ENCODE results near the gene KRT33A. TPM values are rescaled to one million over a fixed set of nuclear protein-coding genes. Genes with fewer than 3 reads are reported as not detected.

KRT33A gene
- total and polyA plus RNA-seq, 2 of the 8 experiments (the other 6 are each of a cell fraction or from before 2014, with no cell fraction given), result not detected

DNA sequence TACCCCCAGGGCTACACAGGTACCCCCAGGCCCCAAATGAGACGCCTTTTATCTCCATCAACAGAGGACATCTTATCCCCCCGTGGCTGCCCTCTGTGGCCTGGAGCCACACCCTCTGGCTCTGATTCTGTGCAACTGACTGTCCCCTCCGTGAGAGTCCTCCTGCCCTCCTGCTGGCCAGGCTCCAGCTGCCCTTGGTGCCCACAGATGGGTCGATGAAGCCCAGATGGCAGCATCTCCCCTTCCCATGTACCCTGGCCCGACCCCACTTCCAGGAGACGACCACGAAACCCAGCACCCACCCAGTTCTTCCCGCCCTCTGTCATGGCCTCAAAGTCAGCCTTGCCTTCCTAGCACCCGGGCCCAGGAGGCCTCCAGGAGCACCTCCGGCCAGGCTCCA is 25.5 kb downstream of the KRT33A start:
- POLR2A ChIA-PET (ENCODE audit: partially characterized antibody), result no interaction called here
- TF ChIP-seq JUN (IDR thresholded peaks at IDR 0.05; ENCODE audit: low read depth, low read length) (no peak), GTF2F1 (IDR thresholded peaks at IDR 0.05; ENCODE audit: borderline replicate concordance, low read depth, low read length) (no peak), SIN3A (conservative IDR thresholded peaks at IDR 0.05 in 1 of 2, IDR thresholded peaks at IDR 0.05 in 1 of 2; ENCODE audit: low read depth in 1 of 2, low read length in 2 of 2) (no peak), BACH1 (IDR thresholded peaks at IDR 0.05; ENCODE audit: low read length) (no peak), HDAC6 (IDR thresholded peaks at IDR 0.05; ENCODE audit: low read depth, low read length) (no peak), CREB1 (IDR thresholded peaks at IDR 0.05) (no peak)

More for the DNA sequence above, 25.5 kb downstream of the KRT33A start:
- Histone ChIP-seq H2BK20ac (ENCODE audit: low read length) (no peak overlapping the region), H3K4me2 (ENCODE audit: insufficient read depth in 1 of 2, low read depth in 2 of 2, low read length in 2 of 2) (no peak overlapping the region), H3K18ac (ENCODE audit: extremely low read depth, low read length) (no peak overlapping the region), H3K23me2 (ENCODE audit: low read depth, low read length) (no peaks in the 10 kb centered on the region), H3K4me1 (replicated peaks in 1 of 4; ENCODE audit: control insufficient read depth in 3 of 4, insufficient read depth in 4 of 4, low read length in 3 of 4) (no peaks in the 10 kb centered on the region; a peak in 1 of 7 replicates), H3K4me3 (ENCODE audit: extremely low read depth in 1 of 4, insufficient read depth in 2 of 4, low read depth in 3 of 4, low read length in 4 of 4) (no peak overlapping the region), H3K36me3 (ENCODE audit: control insufficient read depth in 2 of 4, insufficient read depth in 4 of 4, low read length in 3 of 4) (no peaks in the 10 kb centered on the region), H3K56ac (replicated peaks; ENCODE audit: insufficient read length, low read depth, low read length) (no peak overlapping the region), H3K27me3 (replicated peaks in 1 of 4; ENCODE audit: control insufficient read depth in 3 of 4, extremely low read depth in 1 of 4, insufficient read depth in 3 of 4, low read length in 3 of 4) (no peaks in the 10 kb centered on the region), H2BK12ac (ENCODE audit: low read depth, low read length) (no peak overlapping the region), H3K4ac (replicated peaks; ENCODE audit: insufficient read length, low read depth, low read length) (no peak overlapping the region), H4K8ac (ENCODE audit: extremely low read depth, insufficient read depth, low read length) (no peak overlapping the region), H4K20me1 (replicated peaks in 1 of 2; ENCODE audit: control insufficient read depth in 1 of 2, insufficient read depth in 2 of 2, low read length in 2 of 2) (no peaks in the 10 kb centered on the region), H3K9me3 (ENCODE audit: insufficient read depth in 2 of 2, low read depth in 1 of 2, low read length in 1 of 2) (no peaks in the 10 kb centered on the region), H4K91ac (replicated peaks; ENCODE audit: insufficient read length, low read length) (no peak overlapping the region), H3K23ac (ENCODE audit: insufficient read length) (no peak overlapping the region), H2BK5ac (ENCODE audit: low read depth, low read length) (no peak overlapping the region), H2AFZ (ENCODE audit: low read length) (no peak overlapping the region), H3K27ac (ENCODE audit: low read depth, low read length) (no peak overlapping the region), H3K79me1 (ENCODE audit: low read depth, low read length) (no peaks in the 10 kb centered on the region), H3K14ac (ENCODE audit: insufficient read length) (no peak overlapping the region), H2BK120ac (replicated peaks; ENCODE audit: low read depth, low read length) (no peak overlapping the region), H2AK5ac (ENCODE audit: low read depth, low read length) (no peak overlapping the region), H2BK15ac (ENCODE audit: low read length) (no peak overlapping the region), H3K9ac (replicated peaks in 1 of 4; ENCODE audit: extremely low read depth in 1 of 4, low read depth in 3 of 4, low read length in 3 of 4) (no peak overlapping the region), H4K5ac (ENCODE audit: insufficient read length, low read depth, low read length) (no peak overlapping the region), H3K79me2 (ENCODE audit: control insufficient read depth in 1 of 2, insufficient read depth in 2 of 2, low read length in 2 of 2) (no peaks in the 10 kb centered on the region)
- DNase-seq (ENCODE audit: low read depth in 1 of 2, low spot score in 2 of 2), result no peak
- WGBS, 2 experiments (ENCODE audit: extremely low coverage in 1 of 2, insufficient coverage in 1 of 2, insufficient read length in 1 of 2, insufficient replicate concordance in 2 of 2, low coverage in 1 of 2, low lambda C conversion rate in 2 of 2, missing lambda C conversion rate in 1 of 2), result 94% methylated on average over 6 of the region's 10 CpGs; no CpG with 5 or more reads in 1 of the 2 experiments
- CTCF ChIA-PET (ENCODE audit: partially characterized antibody), result interaction anchor here (1.2 to 1.7 kb wide), 2 partner anchors 9 to 462 kb away, joined by 4 read pairs; no protein-coding TSS in a partner anchor
- FAIRE-seq, result no peak

Data from H1 (cell line).